Tibial artery (tissue), 4 donors: ENCODE results near the gene PTPRG.

Experiments
- DNase-seq, 2 donors: peaks; one replicate each; pipeline ENCODE4 v3.0.0-alpha.2; 2019
- H3K27ac ChIP-seq, 2 donors: fragments of 200-600 bp; sonication (generic) in 1 of 2; 1 replicate in 1 of 2; 2 replicates in 1 of 2; pipeline ENCODE4 v1.5.1; 2018 to 2019; ENCODE audit warnings: mild to moderate bottlenecking in 1 of 2
- H3K27me3 ChIP-seq, 2 donors: fragments of 200-600 bp; sonication (generic) in 1 of 2; one replicate each; pipeline versions ENCODE4 v1.5.1 to v1.6.0; 2016 to 2019
- H3K36me3 ChIP-seq, 3 donors: fragments of 200-600 bp; sonication (generic) in 2 of 3; one replicate each; pipeline ENCODE4 v1.5.1; 2016 to 2019; ENCODE audit warnings: mild to moderate bottlenecking in 2 of 3
- H3K4me1 ChIP-seq, 4 donors: fragments of 200-600 bp; sonication (generic) in 2 of 4; 1 replicate in 3 of 4; 2 replicates in 1 of 4; pipeline ENCODE4 v1.5.1; 2016 to 2019
- H3K4me3 ChIP-seq, 2 donors: fragments of 200-600 bp; sonication (generic) in 1 of 2; 1 replicate in 1 of 2; 2 replicates in 1 of 2; pipeline ENCODE4 v1.5.1; 2018 to 2019; ENCODE audit warnings: mild to moderate bottlenecking in 2 of 2
- H3K9me3 ChIP-seq, 3 donors: fragments of 200-600 bp; sonication (generic) in 1 of 3; one replicate each; pipeline ENCODE4 v1.5.1; 2016 to 2019
- intact Hi-C: fragments of 100-400 bp; cut with DNase I; formaldehyde crosslinking; loops from one replicate; pipeline ENCODE4 v1.15.0; 2023; ENCODE audit warnings: low total_unique reads
- TF ChIP-seq, protein P1 (sequence below), 2 experiments: fragments of 200-600 bp in 1 of 2; fragments of 450-650 bp in 1 of 2; IDR thresholded peaks; one replicate each; pipeline ENCODE4 v1.5.1; 2017 to 2019; ENCODE audit warnings: antibody characterized with exemption in 2 of 2, mild to moderate bottlenecking in 1 of 2, moderate library complexity in 1 of 2

Gene PTPRG

DNA sequence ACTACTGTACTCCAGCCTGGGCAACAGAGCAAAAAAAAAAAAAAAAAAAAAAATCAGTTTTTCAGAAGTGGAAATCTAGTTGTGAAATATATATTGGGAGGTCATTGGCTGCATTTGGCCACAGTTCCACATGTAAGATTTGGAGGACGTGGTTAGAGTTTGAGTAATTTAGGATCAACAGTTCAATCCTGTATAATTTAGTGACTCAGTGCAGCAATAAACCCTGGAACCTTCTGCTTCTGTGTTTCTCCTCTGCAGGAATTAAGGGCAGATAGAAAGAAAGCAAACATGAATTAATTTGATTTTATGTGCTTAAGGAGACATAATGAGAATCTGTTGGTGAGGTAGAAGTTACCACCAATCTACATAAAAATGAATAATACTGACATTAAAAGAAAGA is 347.0 kb downstream of the PTPRG start:
- Histone ChIP-seq H3K27ac (no peak overlapping the region), H3K9me3 (no peaks in the 10 kb centered on the region), H3K4me3 (no peak overlapping the region), H3K27me3 (no peaks in the 10 kb centered on the region), H3K4me1 (peaks cover 0 to 87% (median 39%) of the 10 kb centered on the region in 4 donors), H3K36me3 (no peaks in the 10 kb centered on the region)
- intact Hi-C loops, result no loop called here
- no peak for DNase-seq
- TF ChIP-seq, protein P1, sequence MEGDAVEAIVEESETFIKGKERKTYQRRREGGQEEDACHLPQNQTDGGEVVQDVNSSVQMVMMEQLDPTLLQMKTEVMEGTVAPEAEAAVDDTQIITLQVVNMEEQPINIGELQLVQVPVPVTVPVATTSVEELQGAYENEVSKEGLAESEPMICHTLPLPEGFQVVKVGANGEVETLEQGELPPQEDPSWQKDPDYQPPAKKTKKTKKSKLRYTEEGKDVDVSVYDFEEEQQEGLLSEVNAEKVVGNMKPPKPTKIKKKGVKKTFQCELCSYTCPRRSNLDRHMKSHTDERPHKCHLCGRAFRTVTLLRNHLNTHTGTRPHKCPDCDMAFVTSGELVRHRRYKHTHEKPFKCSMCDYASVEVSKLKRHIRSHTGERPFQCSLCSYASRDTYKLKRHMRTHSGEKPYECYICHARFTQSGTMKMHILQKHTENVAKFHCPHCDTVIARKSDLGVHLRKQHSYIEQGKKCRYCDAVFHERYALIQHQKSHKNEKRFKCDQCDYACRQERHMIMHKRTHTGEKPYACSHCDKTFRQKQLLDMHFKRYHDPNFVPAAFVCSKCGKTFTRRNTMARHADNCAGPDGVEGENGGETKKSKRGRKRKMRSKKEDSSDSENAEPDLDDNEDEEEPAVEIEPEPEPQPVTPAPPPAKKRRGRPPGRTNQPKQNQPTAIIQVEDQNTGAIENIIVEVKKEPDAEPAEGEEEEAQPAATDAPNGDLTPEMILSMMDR (IDR thresholded peaks at IDR 0.05), result no peak

DNA sequence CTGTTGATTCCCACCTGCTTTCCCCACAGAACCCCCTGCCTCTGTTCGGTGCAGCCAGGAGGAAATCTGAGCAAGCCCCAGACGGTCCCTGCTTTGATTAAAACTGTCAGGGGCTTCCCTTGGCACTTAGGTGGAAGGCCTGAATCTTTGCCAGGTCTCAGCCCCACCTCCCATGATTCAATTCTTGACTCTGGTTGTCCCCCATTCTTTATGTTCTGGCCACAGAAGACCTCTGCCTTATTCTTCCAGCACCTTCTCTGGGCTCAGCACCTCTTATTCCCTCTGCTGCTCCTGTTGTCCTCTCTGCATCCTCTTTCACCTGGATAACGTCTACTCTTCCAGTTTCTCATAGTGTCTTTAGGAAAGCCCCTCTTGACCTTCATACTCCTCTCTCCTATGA is 349.4 kb downstream of the PTPRG start:
- Histone ChIP-seq H3K9me3 (no peaks in the 10 kb centered on the region), H3K4me3 (no peak overlapping the region), H3K27ac (no peak overlapping the region), H3K36me3 (no peaks in the 10 kb centered on the region), H3K27me3 (no peaks in the 10 kb centered on the region), H3K4me1 (peaks cover 0 to 78% (median 24%) of the 10 kb centered on the region in 4 donors)
- no peak for DNase-seq
- TF ChIP-seq, protein P1 (IDR thresholded peaks at IDR 0.05), result no peak
- intact Hi-C loops, result no loop called here

DNA sequence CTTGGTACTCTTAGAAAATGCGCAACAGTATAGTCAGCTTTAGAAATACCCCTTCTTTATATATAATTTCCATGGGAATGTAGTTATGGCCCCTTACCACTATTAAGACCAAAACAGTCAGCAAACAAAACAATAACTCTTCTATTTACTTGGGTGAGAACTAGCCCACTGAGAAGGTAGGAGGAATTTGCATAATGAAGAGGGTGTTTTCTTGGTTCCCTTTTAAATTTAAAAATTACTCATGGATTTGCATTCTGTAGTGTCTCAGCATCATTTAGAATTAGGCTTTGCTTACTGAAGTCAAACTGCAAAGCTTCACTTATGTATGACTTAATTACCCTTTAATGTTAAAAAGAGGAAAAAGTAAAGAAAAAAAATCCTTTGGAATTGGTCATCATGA is 350.8 kb downstream of the PTPRG start:
- TF ChIP-seq, protein P1 (IDR thresholded peaks at IDR 0.05), result no peak
- no peak overlapping the region for H3K27ac ChIP-seq
- peaks cover 0 to 70% (median 16%) of the 10 kb centered on the region in 4 donors for H3K4me1 ChIP-seq
- no peaks in the 10 kb centered on the region for H3K36me3 ChIP-seq
- intact Hi-C loops, result no loop called here
- H3K4me3 ChIP-seq, result no peak overlapping the region
- H3K27me3 ChIP-seq, result no peaks in the 10 kb centered on the region
- DNase-seq, result no peak
- no peaks in the 10 kb centered on the region for H3K9me3 ChIP-seq

DNA sequence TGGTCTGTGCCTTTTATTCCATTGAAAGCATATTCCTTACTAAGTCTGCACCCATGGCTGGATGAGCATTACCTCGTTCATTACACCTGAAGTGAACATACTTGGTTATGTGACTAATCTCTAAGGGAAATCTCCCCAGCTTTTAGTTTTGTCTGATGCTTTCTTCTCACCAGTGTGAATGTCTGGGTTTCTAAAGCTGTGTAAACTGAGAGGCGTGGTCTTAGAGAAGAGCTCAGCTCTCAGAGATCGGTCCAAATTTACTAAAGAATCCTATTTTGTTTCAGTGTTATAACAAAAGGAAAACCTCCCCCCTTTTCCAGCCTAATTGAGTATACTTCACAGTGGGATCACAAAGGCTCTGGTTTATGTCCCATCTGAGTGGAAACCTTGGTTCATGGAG is 352.3 kb downstream of the PTPRG start:
- TF ChIP-seq, protein P1 (IDR thresholded peaks at IDR 0.05), result no peak
- intact Hi-C loops, result no loop called here
- Histone ChIP-seq H3K36me3 (no peaks in the 10 kb centered on the region), H3K4me3 (no peak overlapping the region), H3K27ac (no peak overlapping the region), H3K27me3 (no peaks in the 10 kb centered on the region), H3K9me3 (no peaks in the 10 kb centered on the region), H3K4me1 (peaks cover 0 to 75% (median 13%) of the 10 kb centered on the region in 4 donors)
- DNase-seq, result no peak

DNA sequence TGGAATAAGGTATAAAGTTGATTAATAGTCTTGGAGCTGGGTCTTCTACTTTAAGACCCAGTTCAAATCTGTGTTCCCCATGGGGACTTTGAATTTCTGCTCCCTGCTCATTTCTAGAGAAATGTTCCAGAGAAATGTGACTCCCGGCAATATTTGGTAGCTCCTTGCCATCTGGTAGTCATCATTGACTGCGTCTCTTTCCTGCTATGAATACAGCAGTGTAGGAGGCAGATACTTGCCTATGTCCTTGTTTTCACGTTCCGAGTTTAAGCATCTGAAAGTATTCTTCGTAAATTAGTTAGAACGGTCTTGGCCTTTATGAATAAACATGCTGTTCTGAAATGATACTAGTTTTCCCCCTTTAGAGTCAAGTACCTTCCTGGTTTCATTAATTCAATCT is 352.9 kb downstream of the PTPRG start:
- intact Hi-C loops, result no loop called here

More for the DNA sequence above, 352.9 kb downstream of the PTPRG start:
- Histone ChIP-seq H3K9me3 (no peaks in the 10 kb centered on the region), H3K4me3 (no peak overlapping the region), H3K36me3 (no peaks in the 10 kb centered on the region), H3K27me3 (no peaks in the 10 kb centered on the region), H3K4me1 (peaks cover 0 to 75% (median 13%) of the 10 kb centered on the region in 4 donors), H3K27ac (no peak overlapping the region)
- DNase-seq, result no peak
- TF ChIP-seq, protein P1 (IDR thresholded peaks at IDR 0.05), result no peak
